SK-N-MC (cell line): ENCODE data around the gene FMC1.

Experiments used
- EZH2 ChIP-seq: fragments of 200-600 bp; sonication (generic); IDR thresholded peaks from one replicate; pipeline ENCODE4 v1.6.1; 2017; ENCODE audit warnings: antibody characterized with exemption
- FOXP2 ChIP-seq: optimal IDR thresholded peaks from 2 replicates; pipeline ENCODE3; 2011; ENCODE audit warnings: mild to moderate bottlenecking, moderate library complexity; ENCODE audit not compliant: insufficient read depth; ENCODE audit errors: extremely low read length, control extremely low read depth
- POLR2AphosphoS5 ChIP-seq: IDR thresholded peaks from 2 replicates; pipeline ENCODE4 v1.6.1; 2012; ENCODE audit warnings: mild to moderate bottlenecking, low read depth, low read length, borderline replicate concordance

- TF ChIP-seq EZH2 (no peak), POLR2AphosphoS5 (no peak), FOXP2 (no peak)
Observed at GRCh38 chr7:139321071-139321745, 19.9 kb upstream of the FMC1 start.
